SK-N-SH (cell line): ENCODE data around the gene EBF4. TPM values are rescaled to one million over a fixed set of nuclear protein-coding genes. Genes with fewer than 3 reads are reported as not detected.

Experiments
- CTCF ChIA-PET: fragments of 300-600, 350-600 bp; formaldehyde crosslinking; extraction: SDS; loops from one replicate; lab custom pipeline; 2021; lab: Yijun Ruan, JAX
- POLR2A ChIA-PET: fragments of 350-600 bp; sonication (Branson Sonifier 250); formaldehyde crosslinking; extraction: SDS; loops from one replicate; lab custom pipeline; 2020; ENCODE audit warnings: antibody characterized with exemption, inconsistent platforms; lab: Yijun Ruan, JAX
- DNase-seq: peaks from one replicate; pipeline ENCODE4 v3.0.0; 2012
- H2AFZ ChIP-seq: fragments of 200-600 bp; sonication (generic); 2 replicates; pipeline ENCODE4 v1.8.1; 2016; ENCODE audit warnings: antibody characterized with exemption, mild to moderate bottlenecking, low read depth
- H3F3A ChIP-seq: fragments of 200-600 bp; sonication (generic); replicated peaks from 2 replicates; pipeline ENCODE3; 2016; ENCODE audit warnings: antibody characterized with exemption, mild to moderate bottlenecking; ENCODE audit not compliant: insufficient read depth
- H3K27ac ChIP-seq, 2 experiments: fragments of 200-500 bp in 1 of 2; fragments of 200-600 bp in 1 of 2; sonication (Bioruptor generic) in 1 of 2; sonication (generic), shearing (Covaris generic) in 1 of 2; 2 replicates each; pipeline versions ENCODE4 v1.5.1 to v1.6.1; 2014 to 2016; ENCODE audit warnings: low read depth in 2 of 2, inconsistent platforms in 1 of 2, low read length in 1 of 2, mild to moderate bottlenecking in 1 of 2, mixed read lengths in 1 of 2
- H3K27me3 ChIP-seq: fragments of 200-600 bp; sonication (generic), shearing (Covaris generic); 2 replicates; pipeline ENCODE4 v1.6.1; 2016; ENCODE audit warnings: mixed run types; ENCODE audit not compliant: insufficient read depth
- H3K36me3 ChIP-seq, 2 experiments: fragments of 200-500 bp in 1 of 2; fragments of 200-600 bp in 1 of 2; sonication (Bioruptor generic) in 1 of 2; sonication (generic) in 1 of 2; replicated peaks in 1 of 2; 2 replicates each; pipeline versions ENCODE3 to v1.5.1; 2014 to 2016; ENCODE audit warnings: low read length in 1 of 2, mild to moderate bottlenecking in 1 of 2; ENCODE audit not compliant: insufficient read depth in 2 of 2, control insufficient read depth in 1 of 2
- H3K4me1 ChIP-seq, 2 experiments: fragments of 200-500 bp in 1 of 2; fragments of 200-600 bp in 1 of 2; sonication (Bioruptor generic) in 1 of 2; sonication (generic), shearing (Covaris generic) in 1 of 2; 2 replicates each; pipeline versions ENCODE4 v1.5.1 to v1.6.1; 2014 to 2016; ENCODE audit warnings: low read depth in 1 of 2, low read length in 1 of 2, mixed run types in 1 of 2; ENCODE audit not compliant: insufficient read depth in 2 of 2, control insufficient read depth in 1 of 2
- H3K4me2 ChIP-seq: fragments of 200-600 bp; sonication (generic), shearing (Covaris generic); 2 replicates; pipeline ENCODE4 v1.6.1; 2017; ENCODE audit warnings: mixed run types
- H3K4me3 ChIP-seq, 2 experiments: fragments of 200-500 bp in 1 of 2; fragments of 200-600 bp in 1 of 2; sonication (Bioruptor generic) in 1 of 2; sonication (generic), shearing (Covaris generic) in 1 of 2; 2 replicates each; pipeline versions ENCODE4 v1.5.1 to v1.8.1; 2014 to 2016; ENCODE audit warnings: low read depth in 2 of 2, inconsistent platforms in 1 of 2, low read length in 1 of 2, mild to moderate bottlenecking in 1 of 2, mixed read lengths in 1 of 2, moderate library complexity in 1 of 2
- H3K79me2 ChIP-seq: fragments of 200-600 bp; sonication (generic); 2 replicates; pipeline ENCODE4 v1.8.1; 2017; ENCODE audit warnings: mild to moderate bottlenecking; ENCODE audit not compliant: insufficient read depth
- H3K9ac ChIP-seq: fragments of 200-600 bp; sonication (generic); 2 replicates; pipeline ENCODE4 v1.6.1; 2017; ENCODE audit warnings: mixed run types
- H3K9me2 ChIP-seq: fragments of 200-600 bp; sonication (generic); 2 replicates; pipeline ENCODE4 v1.6.1; 2017; ENCODE audit warnings: mixed run types
- H3K9me3 ChIP-seq: fragments of 200-600 bp; sonication (generic); 2 replicates; pipeline ENCODE4 v1.6.1; 2017; ENCODE audit warnings: mixed run types, mild to moderate bottlenecking, moderate library complexity
- H4K20me1 ChIP-seq: fragments of 200-600 bp; sonication (generic); 2 replicates; pipeline ENCODE4 v1.6.1; 2017; ENCODE audit warnings: mild to moderate bottlenecking, mixed run types; ENCODE audit not compliant: insufficient read depth
- CTCF ChIP-seq: fragments of 200-600 bp; sonication (generic); IDR thresholded peaks from 2 replicates; pipeline ENCODE4 v1.6.1; 2017; ENCODE audit warnings: antibody characterized with exemption, mild to moderate bottlenecking, moderate library complexity
- EZH2phosphoT487 ChIP-seq: fragments of 200-600 bp; sonication (generic); IDR thresholded peaks from 2 replicates; pipeline ENCODE4 v1.6.1; 2017; ENCODE audit warnings: low read depth, mixed run types, mild to moderate bottlenecking, antibody characterized with exemption, moderate library complexity, borderline replicate concordance
- FOXJ3 ChIP-seq: sonication (generic); formaldehyde crosslinking; IDR thresholded peaks from 2 replicates; pipeline ENCODE4 v1.5.1; 2020; ENCODE audit warnings: mild to moderate bottlenecking, missing genetic modification reagents
- IRF3 ChIP-seq: fragments of 150-350 bp; IDR thresholded peaks from 2 replicates; pipeline ENCODE4 v1.6.1; 2016; ENCODE audit warnings: mild to moderate bottlenecking, low read depth, low read length
- MXI1 ChIP-seq: IDR thresholded peaks from 2 replicates; pipeline ENCODE4 v1.6.1; 2012; ENCODE audit warnings: mild to moderate bottlenecking, low read depth, low read length, improper control_type of control experiment
- NFIC ChIP-seq: IDR thresholded peaks from 2 replicates; pipeline ENCODE4 v1.4.0; 2012; ENCODE audit warnings: borderline replicate concordance
- RAD21 ChIP-seq: IDR thresholded peaks from 2 replicates; pipeline ENCODE4 v1.6.1; 2012; ENCODE audit warnings: mild to moderate bottlenecking, low read length
- RCOR1 ChIP-seq: fragments of 150-350 bp; IDR thresholded peaks from 2 replicates; pipeline ENCODE4 v1.6.1; 2017; ENCODE audit warnings: antibody characterized with exemption, low read length
- RFX5 ChIP-seq: IDR thresholded peaks from 2 replicates; pipeline ENCODE4 v1.6.1; 2012; ENCODE audit warnings: mild to moderate bottlenecking, improper control_type of control experiment, low read length
- SIN3A ChIP-seq: IDR thresholded peaks from 2 replicates; pipeline ENCODE4 v1.6.1; 2012; ENCODE audit warnings: low read depth, mild to moderate bottlenecking, low read length, moderate library complexity, borderline replicate concordance
- TAF1 ChIP-seq: IDR thresholded peaks from 2 replicates; pipeline ENCODE4 v1.6.1; 2012; ENCODE audit warnings: low read depth, mild to moderate bottlenecking, low read length, moderate library complexity, borderline replicate concordance
- WGBS: methylation state at CpG from one replicate; pipeline ENCODE4 v1.1.6; 2017; ENCODE audit warnings: low lambda C conversion rate; 5-methylcytosine and 5-hydroxymethylcytosine counted together
- polyA plus RNA-seq, 3 experiments: library from polyadenylated mRNA; depleted of rRNA; stranded (reverse); fragments of >200 nt; gene quantifications; 2 replicates each; pipeline ENCODE4 v1.2.3, GENCODE V29; 2012
- TF ChIP-seq, protein P1 (sequence below): IDR thresholded peaks from 2 replicates; pipeline ENCODE4 v1.4.0; 2012; ENCODE audit warnings: low read depth, borderline replicate concordance
- TF ChIP-seq, protein P2 (sequence below): IDR thresholded peaks from 2 replicates; pipeline ENCODE4 v1.4.0; 2012; ENCODE audit warnings: low read depth, borderline replicate concordance

EBF4 gene
- polyA plus RNA-seq, 1 of the 3 experiments (the other 2 are of a cell fraction), result 20.6 TPM

GRCh38 chr20:2690718-2691117, 1.9 kb upstream of the EBF4 start:
- Histone ChIP-seq H3F3A (peaks cover 7% of the 10 kb centered on the region), H3K79me2 (no peaks in the 10 kb centered on the region; the same call in 1 of the 2 replicates)
- POLR2A ChIA-PET, result no interaction called here
- DNase-seq, result no peak
- WGBS, result 94% methylated on average over 6 of the region's 6 CpGs
- TF ChIP-seq FOXJ3 (CRISPR knock-in tag) (no peak), CTCF (no peak), MXI1 (no peak), EZH2phosphoT487 (no peak)
- TF ChIP-seq, all 33 proteins: peak for 0
- Histone ChIP-seq H3K4me3 (no peak overlapping the region), H3K27ac (no peak overlapping the region), H3K9ac (no peak overlapping the region), H2AFZ (no peak overlapping the region), H3K4me1 (peaks cover 0 to 27% of the 10 kb centered on the region in 2 experiments; a peak in 1 of 4 replicates), H3K4me2 (no peak overlapping the region), H3K27me3 (no peaks in the 10 kb centered on the region), H3K9me3 (no peaks in the 10 kb centered on the region), H3K9me2 (no peaks in the 10 kb centered on the region), H4K20me1 (peaks cover 7% of the 10 kb centered on the region; the same call in 1 of the 2 replicates), H3K36me3 (no peaks in the 10 kb centered on the region)
- CTCF ChIA-PET, result interaction anchor here (0.6 to 1.0 kb wide), 2 partner anchors 161 to 498 kb away, joined by 3 to 5 read pairs; no protein-coding TSS in a partner anchor

- peaks cover 7% of the 10 kb centered on the region for H3F3A ChIP-seq
- H3K79me2 ChIP-seq, result no peaks in the 10 kb centered on the region; the same call in 1 of the 2 replicates
- no peak overlapping the region for H3K4me2 ChIP-seq
- H4K20me1 ChIP-seq, result peaks cover 7% of the 10 kb centered on the region; the same call in 1 of the 2 replicates
- H3K36me3 ChIP-seq, result no peaks in the 10 kb centered on the region
- ChIA-PET CTCF (interaction anchor here (0.6 to 1.3 kb wide), 3 partner anchors 52 to 497 kb away, joined by 3 to 5 read pairs (median 4); no protein-coding TSS in a partner anchor), POLR2A (no interaction called here)
- no peaks in the 10 kb centered on the region for H3K9me2 ChIP-seq
- no peak for DNase-seq
- no peak overlapping the region for H2AFZ ChIP-seq
- peaks cover 0 to 27% of the 10 kb centered on the region in 2 experiments; a peak in 1 of 4 replicates for H3K4me1 ChIP-seq
- H3K27ac ChIP-seq, result no peak overlapping the region
- TF ChIP-seq RAD21 (no peak), TAF1 (no peak), RCOR1 (no peak), IRF3 (no peak), RFX5 (no peak), NFIC (no peak), SIN3A (no peak)
- TF ChIP-seq, protein P1, sequence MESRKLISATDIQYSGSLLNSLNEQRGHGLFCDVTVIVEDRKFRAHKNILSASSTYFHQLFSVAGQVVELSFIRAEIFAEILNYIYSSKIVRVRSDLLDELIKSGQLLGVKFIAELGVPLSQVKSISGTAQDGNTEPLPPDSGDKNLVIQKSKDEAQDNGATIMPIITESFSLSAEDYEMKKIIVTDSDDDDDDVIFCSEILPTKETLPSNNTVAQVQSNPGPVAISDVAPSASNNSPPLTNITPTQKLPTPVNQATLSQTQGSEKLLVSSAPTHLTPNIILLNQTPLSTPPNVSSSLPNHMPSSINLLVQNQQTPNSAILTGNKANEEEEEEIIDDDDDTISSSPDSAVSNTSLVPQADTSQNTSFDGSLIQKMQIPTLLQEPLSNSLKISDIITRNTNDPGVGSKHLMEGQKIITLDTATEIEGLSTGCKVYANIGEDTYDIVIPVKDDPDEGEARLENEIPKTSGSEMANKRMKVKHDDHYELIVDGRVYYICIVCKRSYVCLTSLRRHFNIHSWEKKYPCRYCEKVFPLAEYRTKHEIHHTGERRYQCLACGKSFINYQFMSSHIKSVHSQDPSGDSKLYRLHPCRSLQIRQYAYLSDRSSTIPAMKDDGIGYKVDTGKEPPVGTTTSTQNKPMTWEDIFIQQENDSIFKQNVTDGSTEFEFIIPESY, result no peak
- TF ChIP-seq, protein P2, sequence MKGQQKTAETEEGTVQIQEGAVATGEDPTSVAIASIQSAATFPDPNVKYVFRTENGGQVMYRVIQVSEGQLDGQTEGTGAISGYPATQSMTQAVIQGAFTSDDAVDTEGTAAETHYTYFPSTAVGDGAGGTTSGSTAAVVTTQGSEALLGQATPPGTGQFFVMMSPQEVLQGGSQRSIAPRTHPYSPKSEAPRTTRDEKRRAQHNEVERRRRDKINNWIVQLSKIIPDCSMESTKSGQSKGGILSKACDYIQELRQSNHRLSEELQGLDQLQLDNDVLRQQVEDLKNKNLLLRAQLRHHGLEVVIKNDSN, result no peak
- no peaks in the 10 kb centered on the region for H3K9me3 ChIP-seq
- no peaks in the 10 kb centered on the region for H3K27me3 ChIP-seq
- no peak overlapping the region for H3K9ac ChIP-seq
- no peak overlapping the region for H3K4me3 ChIP-seq
- WGBS, result 95% methylated on average over 8 of the region's 8 CpGs
These were observed 1.5 kb upstream of the EBF4 start for GRCh38 chr20:2691127-2691526.
